Smooth muscle cell of the brain vasculature (primary cell): ENCODE results near the gene TRMT1.
A peak's percentile ranks its signal among the peaks of the same experiment; 100 is the strongest.

ENCODE experiments used
- DNase-seq: peaks from one replicate; pipeline ENCODE4 v3.0.0-alpha.2; 2012; ENCODE audit warnings: low read depth, low spot score

Gene TRMT1

GRCh38 chr19:13102416-13102665 is 14.2 kb downstream of the TRMT1 start:
- DNase-seq: no peak

DNA sequence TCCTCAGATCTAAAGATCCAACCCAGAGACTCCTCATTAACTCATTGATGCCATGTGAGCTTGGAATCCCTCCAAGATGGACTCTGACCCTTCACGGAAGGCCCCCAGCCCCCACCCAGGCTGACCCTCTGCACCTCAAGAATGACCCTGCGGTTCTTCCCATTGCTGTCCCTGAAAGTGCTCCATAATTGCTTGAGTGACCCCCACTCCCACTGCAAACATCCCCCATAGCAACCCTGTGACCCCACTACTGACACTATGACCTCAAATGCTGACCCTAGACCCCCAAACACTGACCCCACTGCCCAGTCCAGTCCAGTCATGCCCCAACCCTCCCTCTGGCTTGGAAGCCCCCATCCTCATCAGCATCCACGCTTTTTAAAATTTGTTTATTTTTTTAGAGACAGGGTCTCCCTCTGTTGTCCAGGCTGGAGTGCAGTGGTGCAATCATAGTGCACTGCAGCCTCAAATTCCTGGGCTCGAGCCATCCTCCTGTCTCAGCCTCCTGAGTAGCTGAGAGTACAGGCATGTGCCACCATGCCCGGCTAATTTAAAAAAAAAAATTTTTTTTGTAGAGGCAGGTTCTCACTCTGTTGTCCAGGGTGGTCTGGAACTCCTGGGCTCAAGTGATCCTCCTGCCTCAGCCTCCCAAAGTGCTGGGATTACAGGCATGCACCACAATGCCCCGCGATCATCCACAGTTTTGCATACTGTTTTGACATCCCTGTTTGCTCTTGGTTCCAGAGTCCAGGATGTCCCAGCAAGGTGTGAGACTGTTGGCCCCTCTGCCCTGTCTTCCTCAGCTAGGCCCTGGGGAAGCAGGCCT is 14.7 kb downstream of the TRMT1 start:
- DNase-seq: no peak

GRCh38 chr19:13100841-13101589 is 15.5 kb downstream of the TRMT1 start:
- DNase-seq: no peak

DNA sequence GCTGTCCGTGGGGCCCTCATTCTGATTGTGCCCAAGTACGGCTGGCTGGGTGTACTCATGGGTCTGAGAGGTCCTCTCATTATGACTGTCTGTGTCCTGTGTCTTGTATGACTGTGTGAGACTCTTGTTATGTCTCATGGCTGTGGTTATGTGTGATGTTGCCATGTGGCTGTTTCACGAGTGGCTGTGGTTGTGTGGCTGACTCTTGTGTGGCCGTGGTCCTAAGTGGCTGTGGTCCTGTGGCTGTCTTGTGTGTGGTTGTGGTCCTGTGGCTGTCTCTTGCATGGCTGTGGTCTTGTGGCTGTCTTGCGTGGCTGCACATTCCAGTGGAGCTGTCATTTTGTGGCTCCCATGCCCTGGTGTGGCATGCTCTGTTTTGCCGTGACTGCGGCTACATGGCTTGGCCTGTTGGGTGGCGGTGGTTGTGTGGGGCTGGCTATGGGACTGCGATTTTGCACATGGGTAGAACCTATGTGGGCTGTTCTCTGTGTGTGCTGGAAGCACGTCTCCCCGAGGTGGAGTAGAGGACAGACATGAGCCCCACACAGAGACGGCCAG is 16.4 kb downstream of the TRMT1 start:
- DNase-seq: no peak

DNA sequence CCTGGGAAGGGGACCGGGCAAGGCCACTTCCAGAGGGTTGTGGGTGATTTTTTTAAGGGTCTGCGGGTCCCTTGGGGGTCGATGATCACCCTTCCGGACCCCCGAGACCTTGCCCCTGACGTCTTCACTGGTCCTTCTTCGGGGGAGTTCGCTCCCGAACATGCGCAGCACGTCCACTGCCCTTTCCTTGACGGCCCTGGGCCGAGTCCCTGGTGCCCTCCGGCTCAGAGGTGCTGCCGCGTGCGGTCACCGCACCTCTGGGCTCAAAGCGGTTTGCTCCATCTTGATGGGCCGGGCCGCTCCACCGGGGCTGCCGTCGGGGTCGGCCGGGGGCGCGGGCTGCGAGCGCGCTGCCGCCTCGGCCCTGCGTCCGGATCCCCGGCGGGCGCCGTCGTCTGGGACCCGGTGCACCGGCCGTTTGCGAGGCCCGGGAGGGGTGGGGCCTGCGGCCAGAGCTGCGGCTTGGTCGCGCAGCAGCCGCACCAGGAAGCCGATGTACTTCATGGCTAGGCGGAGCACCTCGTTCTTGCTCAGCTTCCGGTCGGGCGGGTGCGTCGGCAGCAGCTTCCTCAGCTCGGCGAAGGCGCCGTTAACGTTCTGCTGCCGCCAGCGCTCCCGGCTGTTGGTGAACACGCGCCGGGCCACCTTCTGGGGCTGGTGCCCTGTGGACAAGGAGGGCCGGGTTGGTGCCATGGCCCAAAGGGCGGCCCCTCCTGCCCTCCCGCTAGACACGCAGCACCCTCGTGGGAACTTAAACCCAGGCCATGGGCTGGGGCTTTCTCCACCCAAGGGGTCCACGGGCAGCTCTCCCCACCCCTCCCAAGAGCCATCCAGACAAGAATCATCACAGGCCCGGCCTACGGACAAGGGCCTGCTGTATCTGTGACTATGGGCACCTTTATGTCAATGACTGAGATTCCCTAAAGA is 17.2 kb downstream of the TRMT1 start:
- no peak for DNase-seq

DNA sequence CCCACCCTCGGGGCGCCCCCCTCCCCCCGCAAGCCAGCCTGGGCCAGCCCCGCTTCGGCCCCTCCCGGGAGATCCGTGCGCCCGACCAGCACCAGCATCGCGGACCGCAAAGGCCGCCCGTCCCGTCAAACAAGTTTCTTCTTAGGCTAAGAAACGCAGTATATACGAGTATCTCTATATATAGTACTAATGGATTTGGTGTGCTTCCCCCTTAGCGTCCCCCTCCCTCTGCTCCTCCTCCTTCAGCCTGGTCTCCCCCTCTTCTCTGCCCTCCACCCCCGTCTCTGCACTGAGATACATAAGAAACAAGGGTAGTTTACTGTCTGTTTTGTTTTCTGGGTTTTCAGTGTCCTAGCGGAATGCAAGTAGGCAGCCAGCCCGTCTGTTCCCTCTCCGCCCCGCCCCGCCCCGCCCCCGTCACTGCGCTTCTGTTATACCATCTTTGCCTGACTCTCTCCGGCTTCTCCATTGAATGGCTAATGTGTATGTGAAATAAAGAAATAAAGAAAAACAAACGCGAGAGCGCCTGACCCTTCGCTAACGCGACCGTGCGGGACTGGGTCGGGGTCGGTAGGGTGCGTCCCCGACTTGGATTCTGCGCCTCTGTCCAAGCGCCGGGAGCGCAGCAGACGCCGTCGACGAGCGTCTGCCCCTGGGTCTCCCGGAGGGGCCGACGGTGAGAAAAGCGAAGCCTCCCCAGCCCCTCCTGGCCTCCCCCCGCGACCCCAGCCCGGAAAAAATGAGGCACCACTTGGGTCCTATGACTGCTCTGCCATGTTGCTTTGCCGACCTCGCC is 18.1 kb downstream of the TRMT1 start:
- DNase-seq: no peak

GRCh38 chr19:13097463-13098258 is 18.9 kb downstream of the TRMT1 start:
- no peak for DNase-seq

DNA sequence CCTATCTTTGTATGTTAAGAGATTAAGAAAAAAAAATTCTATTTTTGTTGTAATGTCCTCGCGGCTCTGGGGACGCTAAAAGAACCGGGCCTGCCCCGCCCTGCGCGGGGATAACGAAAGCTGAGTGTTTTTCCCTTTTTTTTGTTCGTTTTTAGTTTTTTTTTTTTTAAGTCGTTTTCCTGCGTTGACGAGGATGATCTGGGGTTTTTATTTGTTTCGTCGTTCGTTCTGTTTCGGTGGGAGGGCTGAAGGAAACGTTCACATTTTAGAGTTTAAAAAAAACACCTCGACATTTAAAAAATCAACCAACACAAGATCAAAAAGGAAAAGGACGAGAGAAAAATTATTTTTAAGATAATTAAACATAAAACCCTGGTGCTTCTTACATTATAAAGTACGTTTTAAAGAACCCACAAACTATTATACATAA is 19.5 kb downstream of the TRMT1 start:
- DNase-seq: no peak

- no peak for DNase-seq
Measured at GRCh38 chr19:13095934-13096927, 20.3 kb downstream of the TRMT1 start.

DNA sequence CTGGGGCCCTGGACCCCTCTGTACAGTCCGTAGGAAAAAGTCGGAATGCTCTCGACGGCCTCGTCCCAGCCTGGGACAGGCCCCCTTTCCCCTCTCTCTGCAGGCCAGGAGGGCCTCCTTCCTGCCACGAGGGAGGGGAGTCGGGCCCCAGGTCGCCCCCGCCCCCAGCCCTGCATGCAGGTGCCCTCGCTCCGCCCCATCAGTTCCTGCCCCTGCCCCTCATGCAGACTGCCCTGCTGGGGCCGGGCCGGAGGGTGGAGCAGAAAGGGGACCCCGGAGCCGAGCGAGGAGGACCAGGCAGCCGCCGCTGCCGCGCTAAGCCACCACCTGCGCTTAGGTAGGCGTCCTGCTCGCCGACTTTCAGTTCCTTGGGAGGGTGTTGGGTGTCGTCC is 21.2 kb downstream of the TRMT1 start:
- no peak for DNase-seq

GRCh38 chr19:13094771-13095392 is 21.7 kb downstream of the TRMT1 start:
- no peak for DNase-seq

GRCh38 chr19:13094106-13094504 is 22.4 kb downstream of the TRMT1 start:
- DNase-seq: no peak

- DNase-seq: peak; percentile 73
Measured at GRCh38 chr19:13093407-13094105, 23.0 kb downstream of the TRMT1 start.

DNA sequence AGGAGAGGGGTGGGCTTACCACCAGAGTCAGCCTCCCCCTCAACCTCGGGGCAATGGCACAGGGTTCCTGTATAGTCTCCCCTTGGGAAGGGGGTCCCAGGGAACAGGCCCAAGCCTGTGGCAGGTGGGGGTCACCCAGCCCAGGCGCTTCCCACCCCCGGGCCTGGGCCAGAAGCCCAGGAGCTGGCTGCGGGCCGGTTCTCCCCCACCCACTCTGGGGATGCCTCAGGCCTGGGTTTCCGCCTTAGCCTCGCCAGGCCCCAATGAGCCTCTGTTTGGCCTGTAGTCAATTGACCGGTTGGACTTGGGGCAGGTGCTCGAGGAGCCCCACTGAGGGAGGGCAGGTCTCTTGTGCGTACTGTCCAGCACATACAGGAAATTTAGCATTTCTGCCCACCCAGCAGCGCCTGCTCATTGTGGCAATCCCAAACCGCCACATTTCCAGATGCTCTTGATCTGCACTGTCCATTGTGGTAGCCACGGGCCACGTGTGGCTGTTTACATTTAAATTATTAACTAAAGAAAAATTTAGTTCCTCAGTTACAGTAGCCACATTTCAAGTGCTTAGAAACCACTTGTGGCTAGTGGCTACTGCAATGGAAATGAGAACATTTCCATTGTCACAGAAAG is 23.8 kb downstream of the TRMT1 start:
- no peak for DNase-seq

- no peak for DNase-seq
Measured at GRCh38 chr19:13092158-13092543, 24.4 kb downstream of the TRMT1 start.

DNA sequence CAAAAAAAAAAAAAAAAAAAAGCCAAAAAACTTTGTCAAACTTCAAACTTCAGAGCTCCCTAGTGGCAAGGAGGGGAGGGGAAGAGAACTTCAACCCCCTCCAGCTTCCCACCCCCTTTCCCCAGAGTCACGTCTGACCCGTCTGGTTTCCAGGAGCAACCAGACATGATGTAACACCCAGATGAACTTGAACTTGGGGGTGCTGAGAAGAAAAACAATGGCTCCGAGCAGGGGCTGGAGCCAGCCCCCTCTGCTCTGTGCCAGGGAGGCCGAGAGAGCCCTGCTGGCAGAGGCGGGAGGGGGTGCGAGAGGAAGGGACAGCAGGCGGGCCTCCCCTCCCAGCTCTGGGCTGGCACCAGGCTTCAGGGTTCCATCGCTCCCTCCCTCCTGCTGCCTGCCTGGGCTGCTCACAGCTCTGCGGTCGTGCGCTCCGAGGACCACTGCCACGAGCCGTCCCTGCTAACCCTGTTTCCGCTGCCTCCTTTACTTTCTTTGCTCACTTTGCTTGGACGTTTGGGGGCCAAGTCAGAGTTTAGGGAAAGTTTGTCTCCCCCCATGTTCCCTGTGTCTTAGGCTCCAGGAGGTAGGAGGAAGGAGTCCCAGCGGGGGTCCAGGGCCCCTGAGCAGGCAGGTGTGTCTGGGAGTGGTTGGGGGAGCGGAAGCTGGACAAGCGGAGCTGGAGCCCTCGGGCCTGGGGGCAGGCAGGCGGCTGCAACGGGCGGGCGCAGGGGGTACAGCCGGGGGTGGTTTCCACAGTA is 25.0 kb downstream of the TRMT1 start:
- DNase-seq: peak; percentile 53
